ENCODE measurements around the gene UBE2S.

The UBE2S gene

GRCh38 chr19:55391191-55391670, 16.4 kb downstream of the UBE2S start:
- peak overlapping the region; percentile 6 for H3K27ac ChIP-seq (ENCODE audit: poor library complexity, severe bottlenecking)
- H3K4me1 ChIP-seq (ENCODE audit: insufficient read depth, poor library complexity, severe bottlenecking) = peaks cover 4% of the 10 kb centered on the region
- no peak for ATAC-seq (ENCODE audit: low read depth)
- H3K27me3 ChIP-seq (ENCODE audit: insufficient read depth, poor library complexity, severe bottlenecking) = no peaks in the 10 kb centered on the region
- TF ChIP-seq, protein P1, sequence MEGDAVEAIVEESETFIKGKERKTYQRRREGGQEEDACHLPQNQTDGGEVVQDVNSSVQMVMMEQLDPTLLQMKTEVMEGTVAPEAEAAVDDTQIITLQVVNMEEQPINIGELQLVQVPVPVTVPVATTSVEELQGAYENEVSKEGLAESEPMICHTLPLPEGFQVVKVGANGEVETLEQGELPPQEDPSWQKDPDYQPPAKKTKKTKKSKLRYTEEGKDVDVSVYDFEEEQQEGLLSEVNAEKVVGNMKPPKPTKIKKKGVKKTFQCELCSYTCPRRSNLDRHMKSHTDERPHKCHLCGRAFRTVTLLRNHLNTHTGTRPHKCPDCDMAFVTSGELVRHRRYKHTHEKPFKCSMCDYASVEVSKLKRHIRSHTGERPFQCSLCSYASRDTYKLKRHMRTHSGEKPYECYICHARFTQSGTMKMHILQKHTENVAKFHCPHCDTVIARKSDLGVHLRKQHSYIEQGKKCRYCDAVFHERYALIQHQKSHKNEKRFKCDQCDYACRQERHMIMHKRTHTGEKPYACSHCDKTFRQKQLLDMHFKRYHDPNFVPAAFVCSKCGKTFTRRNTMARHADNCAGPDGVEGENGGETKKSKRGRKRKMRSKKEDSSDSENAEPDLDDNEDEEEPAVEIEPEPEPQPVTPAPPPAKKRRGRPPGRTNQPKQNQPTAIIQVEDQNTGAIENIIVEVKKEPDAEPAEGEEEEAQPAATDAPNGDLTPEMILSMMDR (IDR thresholded peaks at IDR 0.05; ENCODE audit: poor library complexity, severe bottlenecking) = no peak
- DNase-seq (ENCODE audit: low spot score) = no peak
- H3K36me3 ChIP-seq (ENCODE audit: low read depth) = peaks cover 56% of the 10 kb centered on the region
- no peaks in the 10 kb centered on the region for H3K9me3 ChIP-seq (ENCODE audit: severe bottlenecking)
- H3K4me3 ChIP-seq (ENCODE audit: severe bottlenecking) = no peak overlapping the region

GRCh38 chr19:55390461-55390880, 17.1 kb downstream of the UBE2S start:
- no peaks in the 10 kb centered on the region for H3K9me3 ChIP-seq (ENCODE audit: severe bottlenecking)
- peak overlapping the region; percentile 6 for H3K27ac ChIP-seq (ENCODE audit: poor library complexity, severe bottlenecking)
- peaks cover 4% of the 10 kb centered on the region for H3K4me1 ChIP-seq (ENCODE audit: insufficient read depth, poor library complexity, severe bottlenecking)
- no peak overlapping the region for H3K4me3 ChIP-seq (ENCODE audit: severe bottlenecking)
- TF ChIP-seq, protein P1 (IDR thresholded peaks at IDR 0.05; ENCODE audit: poor library complexity, severe bottlenecking) = no peak
- H3K27me3 ChIP-seq (ENCODE audit: insufficient read depth, poor library complexity, severe bottlenecking) = no peaks in the 10 kb centered on the region
- DNase-seq (ENCODE audit: low spot score) (no peak), ATAC-seq (ENCODE audit: low read depth) (no peak)
- peaks cover 60% of the 10 kb centered on the region for H3K36me3 ChIP-seq (ENCODE audit: low read depth)

- H3K4me3 ChIP-seq (ENCODE audit: severe bottlenecking) = no peak overlapping the region
- peak overlapping the region; percentile 2 for H3K27ac ChIP-seq (ENCODE audit: poor library complexity, severe bottlenecking)
- no peaks in the 10 kb centered on the region for H3K27me3 ChIP-seq (ENCODE audit: insufficient read depth, poor library complexity, severe bottlenecking)
- H3K36me3 ChIP-seq (ENCODE audit: low read depth) = peaks cover 60% of the 10 kb centered on the region
- ATAC-seq (ENCODE audit: low read depth) (no peak), DNase-seq (ENCODE audit: low spot score) (no peak)
- H3K9me3 ChIP-seq (ENCODE audit: severe bottlenecking) = no peaks in the 10 kb centered on the region
- H3K4me1 ChIP-seq (ENCODE audit: insufficient read depth, poor library complexity, severe bottlenecking) = peaks cover 4% of the 10 kb centered on the region
- TF ChIP-seq, protein P1 (IDR thresholded peaks at IDR 0.05; ENCODE audit: poor library complexity, severe bottlenecking) = no peak
Measured at GRCh38 chr19:55389386-55390317, 17.9 kb downstream of the UBE2S start.

DNA sequence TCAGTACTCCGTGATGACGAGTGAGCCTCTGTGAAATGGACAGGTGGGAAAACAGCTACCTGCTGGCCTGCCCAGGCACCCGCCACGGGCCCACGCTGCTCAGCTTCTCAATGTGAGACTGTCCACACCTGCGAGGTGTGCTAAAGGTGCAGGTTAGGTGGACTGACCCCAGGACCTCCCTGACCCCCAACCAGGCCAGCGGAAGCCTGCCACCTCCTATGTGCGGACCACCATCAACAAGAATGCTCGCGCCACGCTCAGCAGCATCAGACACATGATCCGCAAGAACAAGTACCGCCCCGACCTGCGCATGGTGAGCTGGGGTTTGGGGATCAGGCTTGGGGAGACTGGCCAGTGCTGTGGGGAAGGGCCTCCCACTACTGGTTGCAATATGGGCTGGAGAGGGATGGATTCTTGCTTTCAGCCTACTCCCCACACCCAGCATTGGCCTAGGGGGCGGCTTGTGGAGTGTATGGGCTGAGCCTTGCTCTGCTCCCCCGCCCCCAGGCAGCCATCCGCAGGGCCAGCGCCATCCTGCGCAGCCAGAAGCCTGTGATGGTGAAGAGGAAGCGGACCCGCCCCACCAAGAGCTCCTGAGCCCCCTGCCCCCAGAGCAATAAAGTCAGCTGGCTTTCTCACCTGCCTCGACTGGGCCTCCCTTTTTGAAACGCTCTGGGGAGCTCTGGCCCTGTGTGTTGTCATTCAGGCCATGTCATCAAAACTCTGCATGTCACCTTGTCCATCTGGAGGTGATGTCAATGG, 19.7 kb downstream of the UBE2S start:
- no peaks in the 10 kb centered on the region for H3K27me3 ChIP-seq (ENCODE audit: insufficient read depth, poor library complexity, severe bottlenecking)
- peaks cover 7% of the 10 kb centered on the region for H3K4me1 ChIP-seq (ENCODE audit: insufficient read depth, poor library complexity, severe bottlenecking)
- H3K9me3 ChIP-seq (ENCODE audit: severe bottlenecking) = no peaks in the 10 kb centered on the region
- TF ChIP-seq, protein P1 (IDR thresholded peaks at IDR 0.05; ENCODE audit: poor library complexity, severe bottlenecking) = no peak
- no peak for ATAC-seq (ENCODE audit: low read depth)
- peaks cover 60% of the 10 kb centered on the region for H3K36me3 ChIP-seq (ENCODE audit: low read depth)
- H3K4me3 ChIP-seq (ENCODE audit: severe bottlenecking) = peak overlapping the region; percentile 73
- DNase-seq (ENCODE audit: low spot score) = no peak
- H3K27ac ChIP-seq (ENCODE audit: poor library complexity, severe bottlenecking) = peak overlapping the region; percentile 93

Measured in RWPE2 (cell line).